H1 (cell line): ENCODE results near the gene NPR1. TPM values are rescaled to one million over a fixed set of nuclear protein-coding genes. Genes with fewer than 3 reads are reported as not detected.

Experiments
- microRNA-seq, 2 experiments: library from miRNA; unstranded; fragments of <30 nt; microRNA quantifications; one replicate each; pipeline versions ENCODE4 to v1.2.0, GENCODE V29; 2016 to 2020; ENCODE audit warnings: borderline microRNAs expressed in 2 of 2, borderline number of aligned reads in 2 of 2, borderline replicate concordance in 1 of 2
- polyA plus RNA-seq, 7 experiments: library from polyadenylated mRNA; depleted of rRNA in 3 of 7; stranded (reverse) in 5 of 7; unstranded in 2 of 7; fragments of >200 nt in 5 of 7; fragments of 200-250 nt in 2 of 7; gene quantifications; 1 replicate in 5 of 7; 2 replicates in 1 of 7; 4 replicates in 1 of 7; pipeline versions ENCODE4 v1.2.1 to v1.2.3, GENCODE V29; 2011 to 2013; ENCODE audit warnings: missing spikeins in 2 of 7, mixed read lengths in 2 of 7
- small RNA-seq: library from polyadenylated mRNA; stranded (forward); fragments of <200 nt; extraction: miRNeasy Mini kit (QIAGEN cat#:217004); gene quantifications from one replicate; pipeline ENCODE3, GENCODE V24; 2013; ENCODE audit not compliant: insufficient read depth
- total RNA-seq: library from RNA; stranded (reverse); fragmentation: NEBNext Ultra II Directional; extraction: Animal tissue kit (Norgen Biotek cat#: 25700); gene quantifications from 2 replicates; pipeline ENCODE4 v1.2.1, GENCODE V29; 2021

NPR1 gene
- total and polyA plus RNA-seq, 2 of the 8 experiments (the other 6 are each of a cell fraction or from before 2014, with no cell fraction given), result 11.7 to 13.2 TPM

Small RNA genes within 50 kb of the gene (microRNA-seq; reads per million reads assigned to microRNA genes)
- 0 reads per million in 2 experiments for gene MIR8083

Small RNA genes within 50 kb of the gene (small RNA-seq; reads per million reads assigned to genes)
- not detected for gene MIR8083
- gene RF00019, result not detected
- gene RN7SL372P, result not detected

Other genes with a start within 250 kb of the NPR1 start
- not detected in 2 replicates for gene S100A7, start 218.0 kb upstream of the NPR1 start, total RNA-seq
- gene S100A7, start 218.0 kb upstream of the NPR1 start, polyA plus RNA-seq (2011; rRNA removed), result not detected in 2 replicates
- gene S100A6, start 142.7 kb upstream of the NPR1 start, total RNA-seq, result 11.1 and 11.5 TPM in 2 replicates
- gene S100A6, start 142.7 kb upstream of the NPR1 start, polyA plus RNA-seq (2011; rRNA removed), result 45.8 and 63.0 TPM in 2 replicates
- not detected in 2 replicates for gene S100A5, start 137.8 kb upstream of the NPR1 start, total RNA-seq
- gene S100A5, start 137.8 kb upstream of the NPR1 start, polyA plus RNA-seq (2011; rRNA removed), result not detected in 2 replicates
- 36.3 and 39.6 TPM in 2 replicates for gene S100A4, start 132.9 kb upstream of the NPR1 start, total RNA-seq
- gene S100A4, start 132.9 kb upstream of the NPR1 start, polyA plus RNA-seq (2011; rRNA removed), result 43.3 and 85.4 TPM in 2 replicates
- gene S100A3, start 129.4 kb upstream of the NPR1 start, total RNA-seq, result 0.47 TPM in 1 of 2 replicates, not detected in the other
- 0.26 and 0.77 TPM in 2 replicates for gene S100A3, start 129.4 kb upstream of the NPR1 start, polyA plus RNA-seq (2011; rRNA removed)
- 2.0 TPM in 1 of 2 replicates, not detected in the other for gene S100A2, start 112.8 kb upstream of the NPR1 start, total RNA-seq
- gene S100A2, start 112.8 kb upstream of the NPR1 start, polyA plus RNA-seq (2011; rRNA removed), result 0.71 and 0.86 TPM in 2 replicates
- 14.7 and 14.9 TPM in 2 replicates for gene S100A16, start 65.6 kb upstream of the NPR1 start, total RNA-seq
- 51.7 and 61.4 TPM in 2 replicates for gene S100A16, start 65.6 kb upstream of the NPR1 start, polyA plus RNA-seq (2011; rRNA removed)
- 1.4 and 1.5 TPM in 2 replicates for gene S100A14, start 62.4 kb upstream of the NPR1 start, total RNA-seq
- 3.7 and 5.3 TPM in 2 replicates for gene S100A14, start 62.4 kb upstream of the NPR1 start, polyA plus RNA-seq (2011; rRNA removed)
- gene S100A13, start 51.2 kb upstream of the NPR1 start, total RNA-seq, result 63.6 and 65.3 TPM in 2 replicates
- 79.0 and 127 TPM in 2 replicates for gene S100A13, start 51.2 kb upstream of the NPR1 start, polyA plus RNA-seq (2011; rRNA removed)
- gene S100A1, start 50.3 kb upstream of the NPR1 start, total RNA-seq, result not detected in 2 replicates
- 1.1 and 2.0 TPM in 2 replicates for gene S100A1, start 50.3 kb upstream of the NPR1 start, polyA plus RNA-seq (2011; rRNA removed)
- gene CHTOP, start 44.6 kb upstream of the NPR1 start, total RNA-seq, result 103 and 104 TPM in 2 replicates
- gene CHTOP, start 44.6 kb upstream of the NPR1 start, polyA plus RNA-seq (2011; rRNA removed), result 73.6 and 84.6 TPM in 2 replicates
- gene SNAPIN, start 20.0 kb upstream of the NPR1 start, total RNA-seq, result 22.3 and 25.7 TPM in 2 replicates
- gene SNAPIN, start 20.0 kb upstream of the NPR1 start, polyA plus RNA-seq (2011; rRNA removed), result 24.7 and 31.1 TPM in 2 replicates
- 387 and 389 TPM in 2 replicates for gene ILF2, start 7.7 kb upstream of the NPR1 start, total RNA-seq
- gene ILF2, start 7.7 kb upstream of the NPR1 start, polyA plus RNA-seq (2011; rRNA removed), result 290 and 474 TPM in 2 replicates
- gene INTS3, start 49.4 kb downstream of the NPR1 start, total RNA-seq, result 63.2 and 66.8 TPM in 2 replicates
- 86.9 and 93.2 TPM in 2 replicates for gene INTS3, start 49.4 kb downstream of the NPR1 start, polyA plus RNA-seq (2011; rRNA removed)
- gene SLC27A3, start 96.7 kb downstream of the NPR1 start, total RNA-seq, result 29.4 and 39.1 TPM in 2 replicates
- gene SLC27A3, start 96.7 kb downstream of the NPR1 start, polyA plus RNA-seq (2011; rRNA removed), result 40.1 and 51.2 TPM in 2 replicates
- 39.1 and 41.5 TPM in 2 replicates for gene GATAD2B, start 244.3 kb downstream of the NPR1 start, total RNA-seq
- gene GATAD2B, start 244.3 kb downstream of the NPR1 start, polyA plus RNA-seq (2011; rRNA removed), result 8.4 and 9.6 TPM in 2 replicates